ENCODE measurements around the gene UNC45A.
A peak's percentile ranks its signal among the peaks of the same experiment; 100 is the strongest.

UNC45A gene

GRCh38 chr15:90966262-90966661, 31.2 kb downstream of the UNC45A start:
- DNase-seq (ENCODE audit: low read depth, low spot score) = no peak

GRCh38 chr15:90967206-90967605, 32.1 kb downstream of the UNC45A start:
- DNase-seq (ENCODE audit: low read depth, low spot score) = no peak

- DNase-seq (ENCODE audit: low read depth, low spot score) = no peak
Observed at GRCh38 chr15:90968434-90968833, 33.3 kb downstream of the UNC45A start.

- DNase-seq (ENCODE audit: low read depth, low spot score) = no peak
Observed at GRCh38 chr15:90970274-90970673, 35.2 kb downstream of the UNC45A start.

- no peak for DNase-seq (ENCODE audit: low read depth, low spot score)
Observed at GRCh38 chr15:90972133-90972532, 37.0 kb downstream of the UNC45A start.

- no peak for DNase-seq (ENCODE audit: low read depth, low spot score)
Observed at GRCh38 chr15:90974216-90974615, 39.1 kb downstream of the UNC45A start.

GRCh38 chr15:90979582-90979981, 44.5 kb downstream of the UNC45A start:
- DNase-seq (ENCODE audit: low read depth, low spot score) = no peak

- DNase-seq (ENCODE audit: low read depth, low spot score) = no peak
Observed at GRCh38 chr15:90981681-90982080, 46.6 kb downstream of the UNC45A start.

- no peak for DNase-seq (ENCODE audit: low read depth, low spot score)
Observed at GRCh38 chr15:90982135-90982534, 47.0 kb downstream of the UNC45A start.

- no peak for DNase-seq (ENCODE audit: low read depth, low spot score)
Observed at GRCh38 chr15:90986790-90987507, 51.9 kb downstream of the UNC45A start.

- DNase-seq (ENCODE audit: low read depth, low spot score) = no peak
Observed at GRCh38 chr15:90987561-90988141, 52.6 kb downstream of the UNC45A start.

- DNase-seq (ENCODE audit: low read depth, low spot score) = no peak
Observed at GRCh38 chr15:90988296-90988695, 53.2 kb downstream of the UNC45A start.

GRCh38 chr15:90989040-90989768, 54.1 kb downstream of the UNC45A start:
- no peak for DNase-seq (ENCODE audit: low read depth, low spot score)

GRCh38 chr15:90990446-90990845, 55.4 kb downstream of the UNC45A start:
- no peak for DNase-seq (ENCODE audit: low read depth, low spot score)

GRCh38 chr15:90991587-90992285, 56.7 kb downstream of the UNC45A start:
- no peak for DNase-seq (ENCODE audit: low read depth, low spot score)

- DNase-seq (ENCODE audit: low read depth, low spot score) = no peak
Observed at GRCh38 chr15:90994059-90994416, 59.0 kb downstream of the UNC45A start.

GRCh38 chr15:90994417-90995311, 59.6 kb downstream of the UNC45A start, which contains the start of gene PRC1:
PRC1 (minus strand) TSS chr15:90994535; CDS start chr15:90994417, 118 bp downstream.
- peak; percentile 95 for DNase-seq (ENCODE audit: low read depth, low spot score)

GRCh38 chr15:90998737-90999136, 63.7 kb downstream of the UNC45A start:
- DNase-seq (ENCODE audit: low read depth, low spot score) = no peak

GRCh38 chr15:91001209-91001608, 66.1 kb downstream of the UNC45A start:
- no peak for DNase-seq (ENCODE audit: low read depth, low spot score)
